Embryonic facial prominence (tissue), 1 donor: ENCODE data around the gene UBR7.
"Not testable (repeated sequence)": the region's sequence is repeated elsewhere in the genome, so short reads cannot be mapped to it uniquely, and the experiment has no call there.

ENCODE experiments used
- DNase-seq: peaks from one replicate; pipeline ENCODE4 v3.0.0-alpha.2; 2016; ENCODE audit errors: extremely low spot score

Gene UBR7

GRCh38 chr14:93186956-93187355 is 20.1 kb upstream of the UBR7 start:
- no peak for DNase-seq

DNA sequence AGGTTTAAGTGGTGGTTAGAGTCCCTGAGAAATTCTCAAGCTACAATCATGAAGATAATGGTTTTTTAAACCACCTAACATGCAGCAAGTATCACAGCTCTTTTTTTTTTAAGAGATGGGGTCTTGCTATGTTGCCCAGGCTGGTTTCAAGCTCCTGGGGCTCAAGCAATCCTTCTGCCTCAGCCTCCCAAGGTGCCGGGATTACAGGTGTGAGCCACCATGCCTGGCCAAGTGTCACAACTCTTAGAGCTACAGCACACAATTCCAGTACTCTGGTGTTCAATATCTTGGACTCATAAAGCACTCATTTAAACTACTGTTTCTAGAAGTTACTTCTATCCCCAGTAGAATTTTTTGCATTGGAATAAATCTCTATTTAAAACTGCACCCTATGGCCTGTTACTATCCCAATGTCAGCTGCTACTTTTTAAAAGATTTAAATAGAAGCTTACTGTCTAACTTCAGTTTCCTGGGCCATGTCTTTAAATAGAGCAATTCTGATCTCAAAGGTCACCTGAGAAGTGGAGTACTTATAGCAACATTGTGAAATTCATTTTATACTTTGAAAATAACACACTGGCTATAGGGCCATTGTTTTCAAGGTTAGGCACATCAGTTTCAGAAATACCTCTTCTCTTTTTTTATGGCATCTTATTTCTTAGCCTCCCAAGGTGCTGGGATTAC is 11.6 kb upstream of the UBR7 start:
- DNase-seq, result no peak

DNA sequence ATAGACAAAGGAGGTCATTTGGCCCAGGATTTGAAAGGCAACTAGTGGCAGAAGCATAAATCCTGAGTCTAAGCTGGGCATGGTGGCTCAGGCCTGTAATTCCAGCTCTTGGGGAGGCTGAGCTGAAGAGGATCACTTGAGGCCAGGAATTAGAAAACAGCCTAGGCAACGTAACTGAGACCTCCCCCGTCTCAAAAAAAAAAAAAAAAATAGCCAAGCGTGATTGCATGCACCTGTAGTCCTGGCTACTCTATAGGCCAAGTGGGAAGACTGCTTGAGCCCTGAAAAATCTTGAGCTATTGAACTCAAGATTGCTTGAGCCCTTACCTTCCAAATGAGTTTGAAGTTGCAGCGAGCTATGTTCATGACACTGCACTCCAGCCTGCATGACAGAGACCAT is 8.0 kb upstream of the UBR7 start:
- DNase-seq, result no peak

DNA sequence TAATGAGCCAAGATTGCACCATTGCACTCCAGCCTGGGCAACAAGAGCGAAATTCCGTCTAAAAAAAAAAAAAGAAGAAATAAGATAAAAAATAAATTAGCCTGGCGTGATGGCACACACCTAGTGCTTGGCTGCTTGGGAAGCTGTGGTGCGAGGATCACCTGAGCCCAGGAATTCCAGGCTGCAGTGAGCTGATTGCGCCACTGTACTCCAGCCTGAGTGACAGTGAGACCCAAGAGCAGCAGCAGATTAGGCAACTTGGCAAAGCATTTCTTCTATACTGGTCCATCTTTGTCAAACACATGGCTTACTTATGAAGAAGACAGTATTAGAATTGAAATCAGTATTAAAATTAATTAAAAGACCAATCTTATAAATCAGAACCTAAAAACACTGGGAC is 6.5 kb upstream of the UBR7 start:
- no peak for DNase-seq

- DNase-seq, result no peak
Observed at GRCh38 chr14:93201155-93201704, 5.8 kb upstream of the UBR7 start.

DNA sequence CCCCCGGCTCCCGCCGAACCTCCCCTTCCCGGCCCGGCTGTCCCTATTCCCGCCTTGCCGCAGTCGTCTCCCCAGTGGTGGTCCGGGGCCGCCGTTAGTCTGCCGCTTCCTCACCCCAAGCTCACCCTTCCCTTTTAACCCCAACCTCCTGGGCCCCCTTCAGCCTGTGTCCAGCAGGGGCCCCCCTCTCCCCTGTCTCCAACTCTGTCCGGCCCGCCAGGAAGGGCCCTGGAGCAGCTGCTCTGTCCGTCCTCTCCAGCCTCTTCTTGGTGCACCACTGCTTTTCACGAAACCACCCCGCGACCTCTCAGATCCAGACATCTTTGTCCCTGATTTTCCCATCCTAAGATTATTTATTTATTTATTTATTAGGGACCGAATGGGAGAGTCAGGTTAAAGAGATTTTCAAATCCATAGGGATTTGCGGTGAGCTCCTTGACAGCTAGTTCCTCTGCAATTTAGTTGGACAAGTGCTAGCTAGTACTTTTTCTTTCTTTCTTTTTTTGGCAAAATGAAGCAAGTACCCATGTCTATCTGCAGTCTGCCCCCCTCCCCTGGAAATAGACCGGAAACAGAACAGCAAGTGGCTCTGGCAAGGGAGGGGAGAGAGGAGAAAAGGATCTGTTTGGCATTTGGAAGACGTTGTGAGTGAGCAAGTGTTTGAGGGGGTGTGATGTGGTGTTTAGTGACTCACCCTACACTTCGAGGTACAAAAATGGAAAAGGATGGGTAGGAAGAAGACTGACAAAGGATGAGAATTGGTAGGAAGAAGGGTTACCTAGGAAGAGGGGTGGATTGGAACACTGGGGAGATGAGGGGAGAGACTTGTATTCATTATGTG is 632 bp downstream of the UBR7 start:
- no peak for DNase-seq

DNA sequence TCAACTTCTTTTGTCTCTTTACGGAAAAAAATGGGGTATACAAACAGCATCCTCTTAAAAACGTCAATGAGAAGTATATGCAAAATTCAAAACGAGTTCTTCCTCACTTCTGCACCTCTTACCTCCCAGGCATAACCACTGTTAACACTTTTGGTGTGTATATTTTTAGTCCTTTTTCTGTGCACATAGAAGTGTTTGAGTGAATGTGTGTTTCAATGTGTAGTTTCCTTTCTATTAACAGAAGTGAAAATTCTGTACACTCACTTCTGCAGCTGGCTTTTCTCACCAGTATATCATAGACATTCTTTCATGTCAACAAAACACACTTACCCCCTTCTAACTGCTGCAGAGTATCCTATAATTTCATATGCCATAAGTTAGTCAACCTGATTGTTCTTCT is 5.4 kb downstream of the UBR7 start:
- no peak for DNase-seq

DNA sequence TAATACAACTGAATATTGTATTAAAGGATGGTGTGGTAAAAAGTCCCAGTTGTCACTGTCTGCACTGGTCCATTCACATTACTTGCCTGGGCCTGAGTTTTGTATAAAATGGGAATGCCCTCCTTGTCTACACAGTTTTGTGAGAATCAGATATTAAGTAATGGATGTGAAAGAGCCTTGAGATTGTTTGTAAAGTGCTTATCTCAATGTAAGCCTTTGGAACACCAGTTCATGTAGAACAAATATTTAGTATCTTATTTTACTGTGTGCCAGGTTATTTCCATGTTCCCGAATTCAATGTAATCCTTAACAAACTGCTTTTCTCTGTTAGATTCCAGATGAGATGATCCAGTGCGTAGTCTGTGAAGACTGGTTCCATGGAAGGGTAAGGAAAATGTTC is 7.5 kb downstream of the UBR7 start:
- no peak for DNase-seq

- no peak for DNase-seq
Observed at GRCh38 chr14:93219103-93219726, 12.2 kb downstream of the UBR7 start.

DNA sequence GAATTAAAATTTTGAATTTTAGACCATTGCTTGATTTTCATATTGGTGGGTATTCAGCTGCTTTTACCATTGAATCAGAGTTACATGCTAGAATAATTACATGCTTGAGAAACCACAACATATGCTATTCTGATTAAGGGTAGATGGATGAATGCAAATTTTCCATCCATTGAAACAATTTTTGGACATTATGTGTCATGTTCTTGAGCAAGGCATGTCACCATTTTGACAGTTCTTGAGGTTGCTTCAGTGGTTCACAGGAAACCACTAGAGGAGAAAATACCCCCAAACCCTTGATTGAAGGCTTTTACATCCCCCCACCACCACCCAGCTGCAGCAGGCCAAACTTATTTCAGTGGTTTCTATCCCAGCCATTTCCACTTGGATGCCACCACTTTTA is 13.5 kb downstream of the UBR7 start:
- DNase-seq, result no peak

DNA sequence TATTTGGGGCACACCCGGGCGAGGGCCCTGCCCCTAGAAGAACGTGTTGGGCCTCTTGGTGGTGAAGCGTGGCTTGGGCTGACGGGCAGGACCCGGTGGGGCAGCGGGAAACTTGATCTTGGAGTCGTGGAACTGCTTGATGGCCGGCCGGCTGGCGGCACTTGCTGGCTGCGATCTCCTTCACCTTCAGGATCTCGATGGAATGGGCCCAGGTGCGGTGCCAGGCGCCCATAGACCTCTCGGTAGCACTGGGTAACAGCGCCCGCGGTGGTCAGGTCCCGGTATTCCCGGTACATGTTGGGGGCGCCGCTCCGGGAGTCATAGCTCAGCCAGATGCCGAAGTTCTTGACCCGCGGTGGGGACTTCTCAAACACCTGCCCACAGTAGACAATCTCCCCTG is 16.5 kb downstream of the UBR7 start:
- no peak for DNase-seq

- DNase-seq, result no peak
Observed at GRCh38 chr14:93228550-93228949, 21.5 kb downstream of the UBR7 start.

- no peak for DNase-seq
Observed at GRCh38 chr14:93230539-93230938, 23.5 kb downstream of the UBR7 start.

GRCh38 chr14:93231129-93231979 is 24.3 kb downstream of the UBR7 start:
- no peak for DNase-seq

DNA sequence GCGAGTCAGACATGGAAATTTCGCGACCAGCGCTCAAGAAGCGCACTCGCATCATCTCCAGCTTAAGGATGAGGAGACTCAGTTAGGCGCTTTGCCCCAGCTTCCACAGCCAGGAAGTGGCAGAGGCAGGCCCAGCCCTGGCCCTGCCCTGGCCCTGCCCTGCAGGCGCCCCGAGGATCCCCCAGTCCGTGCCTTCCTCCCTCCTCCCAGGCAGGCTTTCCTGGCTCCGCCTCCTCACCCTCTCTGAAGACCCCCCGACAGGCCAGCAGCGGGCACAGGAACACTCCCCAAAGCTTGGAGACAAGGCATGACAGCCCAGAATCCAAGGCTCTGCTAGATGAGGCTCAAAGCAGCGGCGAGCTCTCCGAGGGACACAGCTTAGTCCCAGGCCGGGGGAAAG is 25.1 kb downstream of the UBR7 start:
- no peak for DNase-seq

GRCh38 chr14:93233078-93233477 is 26.0 kb downstream of the UBR7 start:
- DNase-seq, result not testable (repeated sequence)

- no peak for DNase-seq
Observed at GRCh38 chr14:93234798-93235197, 27.7 kb downstream of the UBR7 start.

DNA sequence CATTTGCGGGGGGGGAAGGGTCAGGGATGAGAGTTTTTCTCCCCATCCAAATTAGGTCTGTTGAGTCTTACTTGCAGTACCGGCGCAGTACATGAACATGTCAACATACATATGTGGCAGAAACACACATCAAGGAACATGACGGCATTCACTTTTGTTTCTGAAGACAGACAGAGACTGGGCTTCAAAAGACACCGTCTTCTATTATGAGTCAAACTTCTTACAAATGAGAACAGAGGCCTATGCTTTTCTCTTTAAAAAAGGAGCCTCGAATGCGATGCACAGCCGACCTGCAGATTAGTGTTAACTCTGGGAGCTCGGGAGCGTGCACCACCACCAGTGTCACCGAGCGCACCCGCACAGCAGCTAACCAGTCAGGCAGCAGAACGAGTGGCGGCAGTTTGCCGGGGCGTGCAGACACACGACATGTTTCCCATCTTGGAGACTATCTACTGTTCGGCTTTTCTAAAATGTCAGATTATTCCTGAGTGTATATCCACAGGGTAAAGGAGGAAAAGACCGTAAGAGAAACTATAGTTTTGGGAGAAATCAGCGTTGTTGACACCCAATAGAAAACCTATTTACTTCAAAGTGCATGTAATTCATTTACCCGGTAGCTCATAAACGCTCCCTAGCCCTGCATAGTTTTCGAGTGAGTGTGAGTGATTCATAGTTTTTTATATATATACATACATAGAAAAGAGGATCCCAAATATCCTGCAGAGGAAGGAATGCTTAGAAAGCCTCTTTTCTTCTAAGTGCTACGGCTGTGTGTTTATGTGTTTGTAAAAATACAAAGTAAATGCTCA is 33.0 kb downstream of the UBR7 start:
- DNase-seq, result no peak

GRCh38 chr14:93240678-93241000 is 33.6 kb downstream of the UBR7 start:
- DNase-seq, result no peak

DNA sequence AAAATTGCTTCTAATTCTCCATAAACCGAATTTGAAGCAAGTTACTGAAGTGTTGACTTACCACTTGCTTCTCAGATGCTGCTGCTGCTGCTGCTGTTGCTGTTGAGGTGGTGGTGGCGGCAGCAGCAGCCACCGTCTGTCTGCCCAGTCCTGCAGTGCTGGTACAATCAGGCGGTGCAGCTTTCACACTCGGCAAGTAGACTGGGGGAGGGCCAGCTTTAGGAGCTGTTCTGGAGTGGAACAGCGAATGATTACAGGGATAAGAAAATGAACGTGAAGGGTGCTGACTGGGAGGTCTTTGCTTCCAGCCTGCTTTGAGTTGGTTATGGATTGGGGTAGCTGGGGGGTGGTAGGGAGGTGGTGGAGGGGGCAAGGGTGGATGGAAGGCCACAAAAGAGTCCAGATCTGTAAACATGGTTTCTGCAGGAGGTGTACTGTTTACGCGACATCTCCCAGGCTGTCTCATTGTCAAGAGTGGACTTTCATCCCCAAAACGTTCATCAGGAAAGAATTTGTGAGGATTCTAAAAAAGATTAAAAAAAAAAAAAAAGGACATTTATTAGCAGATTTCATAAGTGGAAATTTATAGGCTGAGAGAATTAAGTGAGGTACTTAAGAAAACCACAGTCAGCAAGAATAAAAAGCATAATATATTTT is 38.8 kb downstream of the UBR7 start:
- DNase-seq, result no peak
